ENCODE data around the gene TMEM184B. TPM values are rescaled to one million over a fixed set of nuclear protein-coding genes. Genes with fewer than 3 reads are reported as not detected.

The TMEM184B gene
- total RNA-seq, 1 experiment from 2014 or later, result 89.7 TPM

DNA sequence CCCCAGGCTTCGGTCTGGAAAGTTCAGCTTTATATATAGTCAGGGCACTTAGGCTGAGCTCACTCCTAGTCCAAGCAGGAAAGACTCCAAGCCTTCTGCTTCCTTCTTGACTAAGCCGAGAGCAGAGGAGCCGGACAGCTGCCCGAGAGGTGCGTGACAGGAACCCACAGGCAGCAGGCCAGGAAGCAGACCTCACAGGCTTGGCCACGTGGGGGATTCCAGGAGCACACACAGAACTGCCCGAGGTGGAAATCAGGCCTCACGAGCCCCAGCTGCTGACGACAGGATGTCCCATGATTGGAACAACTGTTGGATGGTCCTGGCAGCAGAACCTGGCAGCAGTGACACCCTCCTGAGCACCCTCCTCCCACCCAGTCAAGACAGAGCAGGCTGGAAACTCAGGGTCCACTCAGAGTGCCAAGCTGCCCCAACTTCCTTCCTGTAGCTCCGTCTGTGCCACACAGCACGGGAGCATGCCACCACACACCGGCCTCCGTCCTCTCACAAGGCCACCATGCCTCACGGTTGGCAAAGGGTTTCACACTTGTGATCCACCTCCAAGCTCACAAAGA lies 96.6 kb downstream of the TMEM184B start (continued):
- TF ChIP-seq, protein P1, sequence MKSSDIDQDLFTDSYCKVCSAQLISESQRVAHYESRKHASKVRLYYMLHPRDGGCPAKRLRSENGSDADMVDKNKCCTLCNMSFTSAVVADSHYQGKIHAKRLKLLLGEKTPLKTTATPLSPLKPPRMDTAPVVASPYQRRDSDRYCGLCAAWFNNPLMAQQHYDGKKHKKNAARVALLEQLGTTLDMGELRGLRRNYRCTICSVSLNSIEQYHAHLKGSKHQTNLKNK (CRISPR knock-in tag; IDR thresholded peaks at IDR 0.05), result no peak
- TF ChIP-seq CREM (CRISPR knock-in tag; IDR thresholded peaks at IDR 0.05), result no peak
- TF ChIP-seq ETV6 (CRISPR knock-in tag; IDR thresholded peaks at IDR 0.05), result no peak
- TF ChIP-seq MXD4 (CRISPR knock-in tag; IDR thresholded peaks at IDR 0.05; ENCODE audit: borderline replicate concordance), result no peak
- no peak for TF ChIP-seq NFYB (CRISPR knock-in tag; conservative IDR thresholded peaks at IDR 0.05; ENCODE audit: low read depth)
- TF ChIP-seq E2F4 (CRISPR knock-in tag; IDR thresholded peaks at IDR 0.05; ENCODE audit: borderline replicate concordance, low read depth), result no peak
- no peak for TF ChIP-seq JAZF1 (CRISPR knock-in tag; IDR thresholded peaks at IDR 0.05)
- TF ChIP-seq ZNF671 (CRISPR knock-in tag; IDR thresholded peaks at IDR 0.05), result no peak

DNA sequence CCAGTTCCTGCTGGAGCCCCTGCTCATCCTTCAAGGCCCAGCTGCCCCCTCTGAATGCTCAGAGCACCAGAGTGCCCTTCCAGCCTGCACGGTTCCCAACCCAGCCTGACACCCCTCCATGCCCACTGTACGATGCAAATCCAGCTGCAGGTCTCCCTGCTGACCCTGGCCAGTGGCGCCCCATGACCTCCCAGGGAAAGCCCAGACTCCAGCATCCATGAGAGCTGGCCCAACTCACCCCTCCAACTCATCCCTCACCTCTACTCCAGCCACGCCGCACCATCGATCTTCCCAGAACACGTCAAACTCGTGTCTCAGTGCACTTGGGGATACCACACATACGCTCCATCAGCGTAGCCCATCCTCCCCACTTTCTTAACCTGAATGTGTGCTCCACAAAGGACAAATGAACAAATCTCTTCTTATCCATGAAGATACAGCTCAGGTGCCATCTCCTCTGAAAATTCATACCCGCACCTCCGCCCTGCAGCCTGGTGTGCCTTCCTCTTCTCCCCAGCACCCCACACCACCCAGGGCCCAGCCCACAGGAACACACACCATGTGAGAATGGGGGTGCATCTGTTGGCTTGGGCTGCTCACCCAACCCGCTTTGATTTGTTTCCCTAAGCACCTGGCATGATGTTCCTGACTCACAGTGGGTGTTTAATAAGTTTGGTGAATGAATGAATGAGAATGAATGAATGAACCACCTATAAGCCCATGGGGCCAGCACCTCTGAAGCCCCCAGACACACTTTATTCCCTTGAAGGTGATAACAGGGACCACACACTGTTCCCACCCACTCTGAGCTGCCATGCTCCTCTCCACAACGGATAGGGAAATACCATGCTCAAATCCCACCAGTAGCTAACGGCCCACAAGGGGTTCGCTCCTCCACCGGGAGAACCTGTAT lies 97.3 kb downstream of the TMEM184B start:
- POLR2A ChIA-PET, result no interaction called here
- no peak overlapping the region for H3K4me3 Mint-ChIP-seq
- CTCF ChIA-PET, result interaction anchor here (0.6 to 5.3 kb wide), 3 partner anchors 61 to 78 kb away, joined by 3 to 23 read pairs (median 5); no protein-coding TSS in a partner anchor
- no peaks in the 10 kb centered on the region for H3K9me3 Mint-ChIP-seq
- H3K36me3 Mint-ChIP-seq, result no peaks in the 10 kb centered on the region
- no peak overlapping the region for H3K27ac Mint-ChIP-seq
- peaks cover 22% of the 10 kb centered on the region for H3K4me1 Mint-ChIP-seq
- no peak for ATAC-seq
- TF ChIP-seq ZNF671 (CRISPR knock-in tag; IDR thresholded peaks at IDR 0.05), result no peak
- no peak for TF ChIP-seq KAT7 (CRISPR knock-in tag; IDR thresholded peaks at IDR 0.05; ENCODE audit: borderline replicate concordance)
- no peak for TF ChIP-seq NR1H2 (CRISPR knock-in tag; IDR thresholded peaks at IDR 0.05)
- TF ChIP-seq ETV6 (CRISPR knock-in tag; IDR thresholded peaks at IDR 0.05), result no peak
- TF ChIP-seq E2F4 (CRISPR knock-in tag; IDR thresholded peaks at IDR 0.05; ENCODE audit: borderline replicate concordance, low read depth), result no peak
- TF ChIP-seq ZNF317 (CRISPR knock-in tag; IDR thresholded peaks at IDR 0.05; ENCODE audit: borderline replicate concordance, low read depth), result no peak
- no peaks in the 10 kb centered on the region for H3K27me3 Mint-ChIP-seq (ENCODE audit: low read depth)
- DNase-seq (ENCODE audit: low spot score), result no peak

DNA sequence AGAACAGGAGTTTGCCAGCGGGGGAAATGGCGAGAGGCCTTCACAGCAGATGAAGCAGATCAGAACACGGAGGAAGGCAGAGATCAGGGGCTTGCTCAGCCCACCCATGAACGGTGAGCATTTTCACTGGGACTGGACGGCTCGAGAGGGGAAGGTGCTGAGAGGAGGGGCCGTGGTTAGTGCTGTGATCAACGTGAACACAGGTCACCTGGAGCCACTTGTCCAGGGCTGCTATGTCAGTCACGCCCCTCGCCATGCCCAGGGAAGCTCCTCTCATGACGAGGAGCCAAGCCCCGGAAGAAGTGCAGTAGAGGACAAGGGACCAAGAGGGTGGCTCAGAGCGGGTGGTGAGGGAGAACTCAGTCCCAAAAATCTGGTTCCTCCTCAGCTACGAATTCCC lies 98.2 kb downstream of the TMEM184B start:
- Mint-ChIP-seq H3K4me3 (no peak overlapping the region), H3K36me3 (no peaks in the 10 kb centered on the region), H3K9me3 (no peaks in the 10 kb centered on the region), H3K27me3 (ENCODE audit: low read depth) (no peaks in the 10 kb centered on the region), H3K4me1 (peaks cover 14% of the 10 kb centered on the region), H3K27ac (0 out of 2 replicates have a peak overlapping the region, but pooled peaks have one; percentile 50)
- ATAC-seq, result no peak
- POLR2A ChIA-PET, result no interaction called here
- DNase-seq (ENCODE audit: low spot score), result no peak
- CTCF ChIA-PET, result interaction anchor here (1.6 to 5.3 kb wide), 3 partner anchors 60 to 77 kb away, joined by 5 to 23 read pairs (median 6); no protein-coding TSS in a partner anchor
- TF ChIP-seq NFYB (CRISPR knock-in tag; conservative IDR thresholded peaks at IDR 0.05; ENCODE audit: low read depth) (no peak), ZNF423 (CRISPR knock-in tag; IDR thresholded peaks at IDR 0.05) (no peak), NFATC4 (CRISPR knock-in tag; IDR thresholded peaks at IDR 0.05) (no peak), GRHL2 (CRISPR knock-in tag; IDR thresholded peaks at IDR 0.05; ENCODE audit: insufficient replicate concordance, severe bottlenecking) (no peak), RELA (CRISPR knock-in tag; IDR thresholded peaks at IDR 0.05; ENCODE audit: borderline replicate concordance) (no peak), FOXJ3 (CRISPR knock-in tag; IDR thresholded peaks at IDR 0.05; ENCODE audit: borderline replicate concordance) (no peak)
- TF ChIP-seq, protein P2, sequence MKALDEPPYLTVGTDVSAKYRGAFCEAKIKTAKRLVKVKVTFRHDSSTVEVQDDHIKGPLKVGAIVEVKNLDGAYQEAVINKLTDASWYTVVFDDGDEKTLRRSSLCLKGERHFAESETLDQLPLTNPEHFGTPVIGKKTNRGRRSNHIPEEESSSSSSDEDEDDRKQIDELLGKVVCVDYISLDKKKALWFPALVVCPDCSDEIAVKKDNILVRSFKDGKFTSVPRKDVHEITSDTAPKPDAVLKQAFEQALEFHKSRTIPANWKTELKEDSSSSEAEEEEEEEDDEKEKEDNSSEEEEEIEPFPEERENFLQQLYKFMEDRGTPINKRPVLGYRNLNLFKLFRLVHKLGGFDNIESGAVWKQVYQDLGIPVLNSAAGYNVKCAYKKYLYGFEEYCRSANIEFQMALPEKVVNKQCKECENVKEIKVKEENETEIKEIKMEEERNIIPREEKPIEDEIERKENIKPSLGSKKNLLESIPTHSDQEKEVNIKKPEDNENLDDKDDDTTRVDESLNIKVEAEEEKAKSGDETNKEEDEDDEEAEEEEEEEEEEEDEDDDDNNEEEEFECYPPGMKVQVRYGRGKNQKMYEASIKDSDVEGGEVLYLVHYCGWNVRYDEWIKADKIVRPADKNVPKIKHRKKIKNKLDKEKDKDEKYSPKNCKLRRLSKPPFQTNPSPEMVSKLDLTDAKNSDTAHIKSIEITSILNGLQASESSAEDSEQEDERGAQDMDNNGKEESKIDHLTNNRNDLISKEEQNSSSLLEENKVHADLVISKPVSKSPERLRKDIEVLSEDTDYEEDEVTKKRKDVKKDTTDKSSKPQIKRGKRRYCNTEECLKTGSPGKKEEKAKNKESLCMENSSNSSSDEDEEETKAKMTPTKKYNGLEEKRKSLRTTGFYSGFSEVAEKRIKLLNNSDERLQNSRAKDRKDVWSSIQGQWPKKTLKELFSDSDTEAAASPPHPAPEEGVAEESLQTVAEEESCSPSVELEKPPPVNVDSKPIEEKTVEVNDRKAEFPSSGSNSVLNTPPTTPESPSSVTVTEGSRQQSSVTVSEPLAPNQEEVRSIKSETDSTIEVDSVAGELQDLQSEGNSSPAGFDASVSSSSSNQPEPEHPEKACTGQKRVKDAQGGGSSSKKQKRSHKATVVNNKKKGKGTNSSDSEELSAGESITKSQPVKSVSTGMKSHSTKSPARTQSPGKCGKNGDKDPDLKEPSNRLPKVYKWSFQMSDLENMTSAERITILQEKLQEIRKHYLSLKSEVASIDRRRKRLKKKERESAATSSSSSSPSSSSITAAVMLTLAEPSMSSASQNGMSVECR (CRISPR knock-in tag; IDR thresholded peaks at IDR 0.05; ENCODE audit: borderline replicate concordance), result no peak
- TF ChIP-seq, protein P3, sequence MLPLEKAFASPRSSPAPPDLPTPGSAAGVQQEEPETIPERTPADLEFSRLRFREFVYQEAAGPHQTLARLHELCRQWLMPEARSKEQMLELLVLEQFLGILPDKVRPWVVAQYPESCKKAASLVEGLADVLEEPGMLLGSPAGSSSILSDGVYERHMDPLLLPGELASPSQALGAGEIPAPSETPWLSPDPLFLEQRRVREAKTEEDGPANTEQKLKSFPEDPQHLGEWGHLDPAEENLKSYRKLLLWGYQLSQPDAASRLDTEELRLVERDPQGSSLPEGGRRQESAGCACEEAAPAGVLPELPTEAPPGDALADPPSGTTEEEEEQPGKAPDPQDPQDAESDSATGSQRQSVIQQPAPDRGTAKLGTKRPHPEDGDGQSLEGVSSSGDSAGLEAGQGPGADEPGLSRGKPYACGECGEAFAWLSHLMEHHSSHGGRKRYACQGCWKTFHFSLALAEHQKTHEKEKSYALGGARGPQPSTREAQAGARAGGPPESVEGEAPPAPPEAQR (CRISPR knock-in tag; IDR thresholded peaks at IDR 0.05), result no peak
- TF ChIP-seq, protein P4, sequence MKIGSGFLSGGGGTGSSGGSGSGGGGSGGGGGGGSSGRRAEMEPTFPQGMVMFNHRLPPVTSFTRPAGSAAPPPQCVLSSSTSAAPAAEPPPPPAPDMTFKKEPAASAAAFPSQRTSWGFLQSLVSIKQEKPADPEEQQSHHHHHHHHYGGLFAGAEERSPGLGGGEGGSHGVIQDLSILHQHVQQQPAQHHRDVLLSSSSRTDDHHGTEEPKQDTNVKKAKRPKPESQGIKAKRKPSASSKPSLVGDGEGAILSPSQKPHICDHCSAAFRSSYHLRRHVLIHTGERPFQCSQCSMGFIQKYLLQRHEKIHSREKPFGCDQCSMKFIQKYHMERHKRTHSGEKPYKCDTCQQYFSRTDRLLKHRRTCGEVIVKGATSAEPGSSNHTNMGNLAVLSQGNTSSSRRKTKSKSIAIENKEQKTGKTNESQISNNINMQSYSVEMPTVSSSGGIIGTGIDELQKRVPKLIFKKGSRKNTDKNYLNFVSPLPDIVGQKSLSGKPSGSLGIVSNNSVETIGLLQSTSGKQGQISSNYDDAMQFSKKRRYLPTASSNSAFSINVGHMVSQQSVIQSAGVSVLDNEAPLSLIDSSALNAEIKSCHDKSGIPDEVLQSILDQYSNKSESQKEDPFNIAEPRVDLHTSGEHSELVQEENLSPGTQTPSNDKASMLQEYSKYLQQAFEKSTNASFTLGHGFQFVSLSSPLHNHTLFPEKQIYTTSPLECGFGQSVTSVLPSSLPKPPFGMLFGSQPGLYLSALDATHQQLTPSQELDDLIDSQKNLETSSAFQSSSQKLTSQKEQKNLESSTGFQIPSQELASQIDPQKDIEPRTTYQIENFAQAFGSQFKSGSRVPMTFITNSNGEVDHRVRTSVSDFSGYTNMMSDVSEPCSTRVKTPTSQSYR (CRISPR knock-in tag; IDR thresholded peaks at IDR 0.05), result no peak

Data from WTC11 (cell line).